Activated T-helper 1 cell treated with anti-CD3 and anti-CD28 coated beads, Interleukin-12 subunit alpha, Interleukin-12 subunit beta, Interleukin-2, Interleukin-4 antibody, amounts not matched to agents 30 ng/mL and 10 ng/mL and 1 ng/mL, durations not matched to agents 14 hours and 24 hours and 36 hours (primary cell): ENCODE data around the gene CLASP1. TPM values are rescaled to one million over a fixed set of nuclear protein-coding genes. Genes with fewer than 3 reads are reported as not detected.
"Not testable (repeated sequence)": the region's sequence is repeated elsewhere in the genome, so short reads cannot be mapped to it uniquely, and the experiment has no call there.

Experiments used
- DNase-seq: peaks from one replicate; pipeline ENCODE4 v3.0.0; 2021; ENCODE audit warnings: low spot score
- H3K27ac Mint-ChIP-seq: one replicate; pipeline ENCODE4 v1.8.0; 2021; ENCODE audit warnings: mild to moderate bottlenecking, mixed read lengths
- H3K27me3 Mint-ChIP-seq: one replicate; pipeline ENCODE4 v1.8.0; 2022; ENCODE audit warnings: mild to moderate bottlenecking, moderate library complexity, mixed read lengths; ENCODE audit not compliant: insufficient read depth
- H3K36me3 Mint-ChIP-seq: one replicate; pipeline ENCODE4 v1.8.0; 2021; ENCODE audit warnings: low read depth, mixed read lengths
- H3K4me1 Mint-ChIP-seq: one replicate; pipeline ENCODE4 v1.8.0; 2021; ENCODE audit warnings: low read depth, mixed read lengths
- H3K4me3 Mint-ChIP-seq: one replicate; pipeline ENCODE4 v1.8.0; 2021; ENCODE audit warnings: mild to moderate bottlenecking, moderate library complexity, mixed read lengths
- H3K9me3 Mint-ChIP-seq: one replicate; pipeline ENCODE4 v1.8.0; 2021; ENCODE audit warnings: mixed read lengths
- intact Hi-C: fragments of 100-400 bp; cut with micrococcal nuclease; formaldehyde crosslinking; loops from one replicate; pipeline ENCODE4 v1.15.1; 2024
- total RNA-seq: library from RNA; stranded (reverse); gene quantifications from 2 replicates; pipeline ENCODE4 v1.2.3, GENCODE V29; 2022

CLASP1 gene
- total RNA-seq, 1 donor from 2014 or later, result 62.6 TPM

DNA sequence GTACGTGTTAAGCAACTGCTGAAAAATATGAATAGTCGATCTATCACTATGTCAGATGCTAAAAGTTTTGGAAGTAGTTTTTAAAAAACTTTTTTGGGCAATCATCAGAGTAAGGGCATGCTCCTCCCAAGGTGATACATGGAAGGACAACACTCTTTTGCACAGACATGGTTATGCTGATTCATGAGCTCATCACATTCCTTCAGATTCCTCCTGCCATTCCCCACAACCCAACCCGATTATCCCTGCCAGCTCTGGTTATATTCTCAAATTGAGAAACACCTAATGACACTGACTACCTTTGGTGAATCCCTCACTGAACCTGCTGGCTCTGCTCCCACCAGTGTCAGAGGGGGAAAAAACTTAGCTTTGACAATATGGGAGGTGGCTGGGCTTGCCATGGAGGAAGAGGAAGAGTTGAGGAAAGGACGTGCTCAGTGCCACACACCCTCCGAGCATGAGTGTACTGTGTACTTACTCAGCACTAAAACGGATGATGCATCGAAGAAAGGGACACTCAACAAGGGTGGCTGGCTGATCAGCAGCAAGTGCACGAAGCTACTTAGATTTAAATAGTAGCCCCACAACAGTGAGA is 202.5 kb downstream of the CLASP1 start:
- Mint-ChIP-seq H3K9me3 (no peaks in the 10 kb centered on the region), H3K4me3 (no peak overlapping the region), H3K36me3 (peaks cover 44% of the 10 kb centered on the region), H3K4me1 (no peaks in the 10 kb centered on the region), H3K27ac (no peak overlapping the region), H3K27me3 (no peaks in the 10 kb centered on the region)
- DNase-seq, result no peak
- intact Hi-C loops, result no loop called here

- H3K4me1 Mint-ChIP-seq, result no peaks in the 10 kb centered on the region
- DNase-seq, result no peak
- no peaks in the 10 kb centered on the region for H3K27me3 Mint-ChIP-seq
- intact Hi-C loops, result no loop called here
- H3K27ac Mint-ChIP-seq, result no peak overlapping the region
- peaks cover 31% of the 10 kb centered on the region for H3K36me3 Mint-ChIP-seq
- H3K4me3 Mint-ChIP-seq, result no peak overlapping the region
- no peaks in the 10 kb centered on the region for H3K9me3 Mint-ChIP-seq
These were observed 206.4 kb downstream of the CLASP1 start for GRCh38 chr2:121442889-121443288.

- H3K27me3 Mint-ChIP-seq, H3K4me3 Mint-ChIP-seq, H3K9me3 Mint-ChIP-seq, intact Hi-C loops, DNase-seq, H3K27ac Mint-ChIP-seq, H3K4me1 Mint-ChIP-seq: not testable (repeated sequence)
- H3K36me3 Mint-ChIP-seq, result peaks cover 12% of the 10 kb centered on the region
These were observed 211.0 kb downstream of the CLASP1 start for GRCh38 chr2:121438290-121438689.

GRCh38 chr2:121436918-121437317 is 212.3 kb downstream of the CLASP1 start:
- Mint-ChIP-seq H3K27ac (no peak overlapping the region), H3K9me3 (no peaks in the 10 kb centered on the region), H3K27me3 (no peaks in the 10 kb centered on the region), H3K4me1 (no peaks in the 10 kb centered on the region), H3K36me3 (peaks cover 12% of the 10 kb centered on the region), H3K4me3 (no peak overlapping the region)
- intact Hi-C loops, result no loop called here
- no peak for DNase-seq

DNA sequence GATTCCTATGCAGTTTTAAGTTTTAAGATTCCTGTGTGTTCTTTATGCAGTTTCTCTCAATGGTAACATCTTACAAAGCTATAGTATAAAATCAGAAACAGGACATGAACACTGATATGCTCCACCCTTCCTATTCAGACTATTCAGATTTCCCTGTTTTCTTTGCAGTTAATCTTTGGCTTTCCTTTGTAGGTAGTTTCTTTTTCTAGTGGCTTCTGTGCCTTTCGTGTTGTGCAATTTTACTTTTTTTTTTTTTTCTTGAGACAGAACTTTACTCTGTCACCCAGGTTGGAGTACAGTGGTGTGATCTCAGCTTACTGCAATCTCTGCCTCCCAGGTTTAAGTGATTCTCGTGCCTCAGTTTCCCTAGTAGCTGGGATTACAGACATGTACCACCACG is 213.5 kb downstream of the CLASP1 start:
- Mint-ChIP-seq H3K4me3 (no peak overlapping the region), H3K27ac (no peak overlapping the region), H3K4me1 (no peaks in the 10 kb centered on the region), H3K27me3 (no peaks in the 10 kb centered on the region), H3K9me3 (no peaks in the 10 kb centered on the region), H3K36me3 (peaks cover 12% of the 10 kb centered on the region)
- no peak for DNase-seq
- intact Hi-C loops, result no loop called here

DNA sequence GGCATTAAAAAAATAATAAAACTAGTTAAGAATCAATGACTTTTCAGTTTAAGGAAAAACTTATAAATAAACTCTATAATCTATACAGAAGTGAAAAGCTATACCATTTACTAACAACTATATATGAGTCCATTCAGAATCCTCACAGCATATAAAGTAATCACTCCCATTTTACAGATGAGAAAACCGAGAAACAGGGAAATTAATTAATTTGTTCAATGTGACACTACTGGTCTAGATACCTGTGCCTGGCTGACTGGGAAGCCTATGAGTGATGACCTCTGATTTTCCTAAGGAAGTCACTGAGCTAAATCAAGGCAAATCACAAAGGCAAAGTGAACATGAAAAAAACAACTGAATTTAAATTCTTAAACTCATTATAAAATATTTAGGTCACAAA is 218.0 kb downstream of the CLASP1 start:
- Mint-ChIP-seq H3K27ac (no peak overlapping the region), H3K27me3 (no peaks in the 10 kb centered on the region), H3K4me1 (peaks cover 5% of the 10 kb centered on the region), H3K4me3 (no peak overlapping the region), H3K36me3 (peaks cover 18% of the 10 kb centered on the region), H3K9me3 (no peaks in the 10 kb centered on the region)
- no peak for DNase-seq
- intact Hi-C loops, result no loop called here

GRCh38 chr2:121429927-121430520 is 219.2 kb downstream of the CLASP1 start:
- DNase-seq, result no peak
- no peaks in the 10 kb centered on the region for H3K27me3 Mint-ChIP-seq
- intact Hi-C loops, result no loop called here
- H3K36me3 Mint-ChIP-seq, result peaks cover 18% of the 10 kb centered on the region
- H3K4me1 Mint-ChIP-seq, result peaks cover 5% of the 10 kb centered on the region
- no peak overlapping the region for H3K27ac Mint-ChIP-seq
- no peak overlapping the region for H3K4me3 Mint-ChIP-seq
- no peaks in the 10 kb centered on the region for H3K9me3 Mint-ChIP-seq

DNA sequence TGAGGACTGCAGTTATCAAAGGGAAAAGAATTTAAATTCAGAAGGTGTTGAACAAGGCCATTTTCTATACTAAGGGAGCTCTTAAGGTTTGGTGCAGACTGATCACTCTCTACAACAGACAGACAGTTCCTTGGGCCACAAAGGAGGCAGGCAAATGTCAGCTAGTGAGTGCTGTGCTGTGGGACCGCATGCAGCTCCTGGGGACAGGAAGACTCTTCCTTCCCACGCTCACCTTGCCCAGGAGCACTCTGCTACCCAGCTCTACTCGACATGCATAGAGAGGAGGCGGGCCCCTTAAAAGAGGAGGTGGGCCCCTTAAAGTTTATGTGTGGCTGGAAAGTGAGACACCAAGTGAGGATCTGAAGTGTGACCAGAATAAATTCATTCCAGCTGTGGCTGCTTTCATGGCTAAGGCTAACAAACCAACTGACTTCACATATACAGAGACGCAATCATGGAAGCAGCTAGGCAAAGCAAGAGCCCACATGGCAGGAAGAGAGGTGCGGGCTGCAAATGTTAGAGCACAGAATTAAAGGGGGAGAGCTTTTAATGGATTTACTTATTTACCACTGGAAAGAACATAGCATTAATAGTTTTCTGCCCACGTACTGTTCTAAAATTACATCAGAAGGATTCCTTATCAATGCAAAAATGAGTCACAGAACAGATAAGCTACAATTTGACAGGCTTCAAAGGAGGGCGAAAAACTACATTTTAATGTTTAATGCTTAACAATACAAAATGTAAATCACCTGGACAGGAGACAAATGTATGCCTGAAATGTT is 220.0 kb downstream of the CLASP1 start:
- H3K4me3 Mint-ChIP-seq, result no peak overlapping the region

DNA sequence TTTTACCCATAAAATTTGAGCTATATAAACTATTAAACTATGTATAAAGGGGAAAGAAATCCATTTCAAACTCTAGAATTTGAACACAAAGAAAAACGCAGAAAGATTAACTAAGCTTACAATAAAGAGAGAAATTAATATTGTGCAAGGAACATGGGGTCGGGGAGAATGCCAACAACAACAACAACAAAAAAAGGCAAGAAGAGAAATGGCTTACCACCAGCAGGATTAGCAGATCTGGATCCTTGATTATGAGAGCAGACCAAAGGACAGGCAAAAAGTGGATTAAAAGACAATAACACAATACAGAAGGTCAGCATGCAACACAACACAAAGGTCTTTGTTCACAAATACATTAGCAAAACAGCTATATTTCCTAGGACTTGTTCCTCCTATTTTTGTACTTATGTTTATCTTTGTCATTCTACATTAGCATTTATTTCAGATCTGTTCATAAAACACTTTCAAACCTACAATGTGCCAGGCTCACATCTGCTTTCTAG is 222.0 kb downstream of the CLASP1 start:
- no peaks in the 10 kb centered on the region for H3K9me3 Mint-ChIP-seq
- DNase-seq, result no peak
- intact Hi-C loops, result no loop called here
- H3K4me1 Mint-ChIP-seq, result peaks cover 5% of the 10 kb centered on the region
- peak overlapping the region; percentile 7 for H3K27ac Mint-ChIP-seq
- no peak overlapping the region for H3K4me3 Mint-ChIP-seq
- H3K36me3 Mint-ChIP-seq, result peaks cover 20% of the 10 kb centered on the region
- H3K27me3 Mint-ChIP-seq, result no peaks in the 10 kb centered on the region

More for the DNA sequence above, 220.0 kb downstream of the CLASP1 start:
- Mint-ChIP-seq H3K4me1 (peaks cover 5% of the 10 kb centered on the region), H3K9me3 (no peaks in the 10 kb centered on the region), H3K27me3 (no peaks in the 10 kb centered on the region), H3K36me3 (peaks cover 18% of the 10 kb centered on the region), H3K27ac (no peak overlapping the region)
- intact Hi-C loops, result no loop called here
- DNase-seq, result no peak

DNA sequence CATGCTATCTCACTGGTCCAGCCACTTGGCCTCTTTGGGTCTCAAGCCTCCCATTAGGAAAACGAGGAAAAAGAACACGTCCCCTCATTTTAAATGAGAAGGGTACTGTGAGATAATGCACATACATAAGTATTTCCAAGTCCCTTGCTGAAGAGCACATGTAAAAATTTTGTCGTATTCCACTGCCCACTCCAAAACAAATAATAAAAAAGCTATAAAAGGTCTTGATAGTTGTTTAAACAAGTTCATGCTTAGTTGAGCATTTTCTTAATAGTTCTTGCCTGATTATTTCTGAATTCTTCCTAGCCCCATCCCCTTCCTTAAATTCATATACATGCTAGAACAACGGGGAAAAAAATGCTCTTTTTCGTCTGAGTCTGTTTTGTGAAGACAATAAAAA is 228.8 kb downstream of the CLASP1 start:
- DNase-seq, result no peak
- H3K9me3 Mint-ChIP-seq, result no peaks in the 10 kb centered on the region
- H3K27me3 Mint-ChIP-seq, result no peaks in the 10 kb centered on the region
- intact Hi-C loops, result no loop called here
- no peak overlapping the region for H3K4me3 Mint-ChIP-seq
- H3K36me3 Mint-ChIP-seq, result peaks cover 2% of the 10 kb centered on the region
- no peak overlapping the region for H3K27ac Mint-ChIP-seq
- no peaks in the 10 kb centered on the region for H3K4me1 Mint-ChIP-seq

- Mint-ChIP-seq H3K36me3 (peaks cover 5% of the 10 kb centered on the region), H3K27me3 (no peaks in the 10 kb centered on the region), H3K4me1 (no peaks in the 10 kb centered on the region), H3K27ac (no peak overlapping the region), H3K4me3 (no peak overlapping the region), H3K9me3 (no peaks in the 10 kb centered on the region)
- no peak for DNase-seq
- intact Hi-C loops, result no loop called here
These were observed 230.1 kb downstream of the CLASP1 start for GRCh38 chr2:121419081-121419699.

DNA sequence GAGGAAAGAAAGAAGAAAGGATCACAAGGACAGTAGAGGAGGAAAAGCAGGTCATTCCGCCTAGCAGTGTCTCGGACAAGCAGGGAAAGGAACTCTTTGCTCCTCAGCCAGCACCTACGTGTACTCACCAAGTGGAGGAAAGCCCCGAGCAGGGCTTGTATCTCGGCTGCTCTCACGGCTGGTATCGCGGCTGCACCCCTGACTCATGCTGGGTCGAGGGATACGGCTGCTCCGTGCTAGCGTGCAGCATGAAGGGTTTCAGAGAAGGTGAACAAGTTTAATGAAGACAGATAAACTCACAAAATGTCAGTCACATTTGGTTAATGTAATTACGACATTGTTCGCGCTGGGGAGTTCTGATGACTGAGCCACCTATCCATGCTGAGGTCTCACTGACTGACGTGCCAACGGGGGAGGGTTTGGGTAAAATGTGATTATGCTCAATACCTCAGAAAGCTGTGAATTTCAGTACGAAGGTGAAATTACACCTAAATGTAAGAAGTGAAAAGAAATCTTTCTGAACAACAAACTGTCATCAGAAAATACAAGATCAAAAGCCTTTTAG is 230.7 kb downstream of the CLASP1 start:
- no peaks in the 10 kb centered on the region for H3K4me1 Mint-ChIP-seq
- intact Hi-C loops, result no loop called here

DNA sequence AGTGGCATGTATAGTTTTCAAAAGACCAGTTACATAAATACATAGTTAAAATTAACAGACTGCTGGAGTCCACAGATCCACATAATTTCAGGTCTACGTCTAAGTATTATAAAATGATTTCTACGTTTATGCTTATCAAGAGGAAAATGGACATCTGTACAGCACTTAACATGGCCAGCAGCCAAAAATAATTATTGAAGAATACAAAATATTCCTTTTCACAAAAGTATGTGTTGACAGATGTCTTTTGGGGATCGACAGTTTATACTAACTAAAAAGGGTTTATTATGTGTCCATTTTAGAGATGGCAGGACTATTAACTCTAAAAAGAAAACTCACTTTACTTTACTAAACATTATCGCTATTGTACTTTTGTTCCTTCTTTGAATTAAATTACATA is 231.4 kb downstream of the CLASP1 start:
- Mint-ChIP-seq H3K4me1 (no peaks in the 10 kb centered on the region), H3K36me3 (peaks cover 4% of the 10 kb centered on the region), H3K4me3 (no peak overlapping the region), H3K27me3 (no peaks in the 10 kb centered on the region), H3K9me3 (no peaks in the 10 kb centered on the region), H3K27ac (no peak overlapping the region)
- intact Hi-C loops, result no loop called here
- DNase-seq, result no peak

More for the DNA sequence above, 230.7 kb downstream of the CLASP1 start:
- no peak for DNase-seq
- no peak overlapping the region for H3K4me3 Mint-ChIP-seq
- peaks cover 4% of the 10 kb centered on the region for H3K36me3 Mint-ChIP-seq
- H3K9me3 Mint-ChIP-seq, result no peaks in the 10 kb centered on the region
- no peaks in the 10 kb centered on the region for H3K27me3 Mint-ChIP-seq
- no peak overlapping the region for H3K27ac Mint-ChIP-seq
